ENCODE measurements around the gene RGS16. TPM values are rescaled to one million over a fixed set of nuclear protein-coding genes. Genes with fewer than 3 reads are reported as not detected.
A peak's percentile ranks its signal among the peaks of the same experiment; 100 is the strongest.

The RGS16 gene
- total RNA-seq (not detected in 2 replicates), polyA plus RNA-seq (not detected in 2 replicates), polyA minus RNA-seq (not detected in 2 replicates), Bru-seq, nascent RNA (percentile 18 among the genes with signal in this experiment), BruChase-seq, experiment 1, labeled RNA remaining after a 6-hour chase (percentile 16 among the genes with signal in this experiment), BruChase-seq, experiment 2, labeled RNA remaining after a 2-hour chase (not detected)
- polyA plus RNA-seq (2011; cell fraction: cytosol; rRNA removed) = not detected in 2 replicates
- not detected in 2 replicates for polyA plus RNA-seq (2011; cell fraction: nucleus; rRNA removed)
- polyA plus RNA-seq (2012) = not detected in 2 replicates
- polyA minus RNA-seq (2011; cell fraction: cytosol; rRNA and poly(A)+ RNA removed) = 8.4 TPM
- polyA minus RNA-seq (2011; cell fraction: nucleus; rRNA and poly(A)+ RNA removed) = not detected in 2 replicates
- long read RNA-seq = 0 reads

- Histone ChIP-seq H3K9me3 (replicated peaks; ENCODE audit: control insufficient read depth, insufficient read depth, low read length) (no peaks in the 10 kb centered on the region), H3K4me2 (ENCODE audit: insufficient read depth, low read length) (peak within 1 kb of the TSS; percentile 26), H3K36me3 (ENCODE audit: control insufficient read depth in 2 of 2, extremely low read depth in 1 of 2, insufficient read depth in 2 of 2, low read length in 2 of 2) (no peaks in the 10 kb centered on the region), H3K27ac (ENCODE audit: insufficient read depth, low read depth, low read length) (no peak within 1 kb of the TSS), H2AFZ (ENCODE audit: low read depth, low read length) (peak within 1 kb of the TSS; percentile 24), H3K9me1 (replicated peaks; ENCODE audit: control insufficient read depth, extremely low read depth, insufficient read depth, low read length) (no peaks in the 10 kb centered on the region), H4K20me1 (replicated peaks; ENCODE audit: control insufficient read depth, extremely low read depth, insufficient read depth, low read length) (no peaks in the 10 kb centered on the region), H3K27me3 (ENCODE audit: control insufficient read depth in 2 of 2, insufficient read depth in 2 of 2, low read length in 2 of 2) (peaks cover 25 to 28% of the 10 kb centered on the region in 2 experiments), H3K4me3 (replicated peaks in 1 of 3; ENCODE audit: insufficient read depth in 1 of 3, low read depth in 1 of 3, low read length in 3 of 3) (peak within 1 kb of the TSS in 1 of 3 experiments; percentile 2), H3K79me2 (ENCODE audit: control insufficient read depth, insufficient read depth, low read length) (no peaks in the 10 kb centered on the region), H3K4me1 (ENCODE audit: control insufficient read depth, extremely low read depth, insufficient read depth, low read length) (no peaks in the 10 kb centered on the region), H3K9ac (replicated peaks; ENCODE audit: extremely low read depth, insufficient read depth, low read length) (no peak within 1 kb of the TSS)
- POLR2A ChIA-PET = no interaction called here
- no TSS peak for BruUV-seq (replicated peaks)
- FAIRE-seq (peak; percentile 78), DNase-seq (ENCODE audit: low read depth, low spot score) (peak; percentile 66)
- TF ChIP-seq, protein P1, sequence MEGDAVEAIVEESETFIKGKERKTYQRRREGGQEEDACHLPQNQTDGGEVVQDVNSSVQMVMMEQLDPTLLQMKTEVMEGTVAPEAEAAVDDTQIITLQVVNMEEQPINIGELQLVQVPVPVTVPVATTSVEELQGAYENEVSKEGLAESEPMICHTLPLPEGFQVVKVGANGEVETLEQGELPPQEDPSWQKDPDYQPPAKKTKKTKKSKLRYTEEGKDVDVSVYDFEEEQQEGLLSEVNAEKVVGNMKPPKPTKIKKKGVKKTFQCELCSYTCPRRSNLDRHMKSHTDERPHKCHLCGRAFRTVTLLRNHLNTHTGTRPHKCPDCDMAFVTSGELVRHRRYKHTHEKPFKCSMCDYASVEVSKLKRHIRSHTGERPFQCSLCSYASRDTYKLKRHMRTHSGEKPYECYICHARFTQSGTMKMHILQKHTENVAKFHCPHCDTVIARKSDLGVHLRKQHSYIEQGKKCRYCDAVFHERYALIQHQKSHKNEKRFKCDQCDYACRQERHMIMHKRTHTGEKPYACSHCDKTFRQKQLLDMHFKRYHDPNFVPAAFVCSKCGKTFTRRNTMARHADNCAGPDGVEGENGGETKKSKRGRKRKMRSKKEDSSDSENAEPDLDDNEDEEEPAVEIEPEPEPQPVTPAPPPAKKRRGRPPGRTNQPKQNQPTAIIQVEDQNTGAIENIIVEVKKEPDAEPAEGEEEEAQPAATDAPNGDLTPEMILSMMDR (IDR thresholded peaks at IDR 0.05; ENCODE audit: extremely low read depth in 1 of 2, insufficient read depth in 1 of 2, low read depth in 1 of 2, low read length in 2 of 2) = no peak
- TF ChIP-seq MAX (IDR thresholded peaks at IDR 0.05; ENCODE audit: insufficient read depth, insufficient read length) (peak; percentile 49), MYC (IDR thresholded peaks at IDR 0.05; ENCODE audit: low read depth, low read length) (no peak)
- intact Hi-C loops (cut with micrococcal nuclease) = loop anchor here (1.0 to 5.0 kb wide), 2 partner anchors 10 to 212 kb away; partner anchors contain the start of gene GLUL
- CTCF ChIA-PET = interaction anchor here (1.0 to 18.9 kb wide), 5 partner anchors 10 to 180 kb away, joined by 3 to 891 read pairs (median 5); partner anchors contain the start of genes NPL and RNASEL
- dilution Hi-C loops (cut with MboI; ENCODE audit: extremely low pct_ligation_motif_present, low sequenced_read_pairs) = no loop called here
These were observed at the start of gene RGS16 for GRCh38 chr1:182604175-182605164. TSS of gene RGS16 (minus strand) at chr1:182604389. CDS start at chr1:182604259, 130 bp downstream.
